ENCODE data around the gene TDRKH.

- TF ChIP-seq CTCF (IDR thresholded peaks at IDR 0.05; ENCODE audit: low read depth, low read length) (no peak), POLR2A (IDR thresholded peaks at IDR 0.05; ENCODE audit: extremely low read depth, insufficient read length) (no peak)
Observed at GRCh38 chr1:151733126-151733525, 57.2 kb downstream of the TDRKH start.
